HG02798 (cell line): ENCODE results near the gene MUC5AC.
"Not testable (repeated sequence)": the region's sequence is repeated elsewhere in the genome, so short reads cannot be mapped to it uniquely, and the experiment has no call there.

Source experiments
- ATAC-seq: cut with Tn5 transposase; IDR thresholded peaks from one replicate; pipeline ENCODE4 v1.9.1; 2021; ENCODE audit warnings: mild to moderate bottlenecking; ENCODE audit not compliant: unreplicated experiment, poor library complexity

Gene MUC5AC

GRCh38 chr11:1160231-1161101 is 2.7 kb downstream of the MUC5AC start:
- no peak for ATAC-seq

- no peak for ATAC-seq
Measured at GRCh38 chr11:1161410-1162137, 3.8 kb downstream of the MUC5AC start.

- no peak for ATAC-seq
Measured at GRCh38 chr11:1162138-1162475, 4.4 kb downstream of the MUC5AC start.

GRCh38 chr11:1162491-1163311 is 4.9 kb downstream of the MUC5AC start:
- ATAC-seq, result no peak

GRCh38 chr11:1163321-1163910 is 5.7 kb downstream of the MUC5AC start:
- ATAC-seq, result no peak

GRCh38 chr11:1163911-1164735 is 6.4 kb downstream of the MUC5AC start:
- no peak for ATAC-seq

- not testable (repeated sequence) for ATAC-seq
Measured at GRCh38 chr11:1164779-1165255, 7.1 kb downstream of the MUC5AC start.

GRCh38 chr11:1165256-1166041 is 7.7 kb downstream of the MUC5AC start:
- ATAC-seq, result no peak

GRCh38 chr11:1167256-1167655 is 9.5 kb downstream of the MUC5AC start:
- ATAC-seq, result no peak

GRCh38 chr11:1167751-1168231 is 10.0 kb downstream of the MUC5AC start:
- ATAC-seq, result no peak

- no peak for ATAC-seq
Measured at GRCh38 chr11:1168256-1168655, 10.5 kb downstream of the MUC5AC start.

GRCh38 chr11:1168721-1169161 is 11.0 kb downstream of the MUC5AC start:
- no peak for ATAC-seq

- no peak for ATAC-seq
Measured at GRCh38 chr11:1171223-1171984, 13.7 kb downstream of the MUC5AC start.

GRCh38 chr11:1171985-1172728 is 14.4 kb downstream of the MUC5AC start:
- ATAC-seq, result no peak

GRCh38 chr11:1172729-1173117 is 15.0 kb downstream of the MUC5AC start:
- no peak for ATAC-seq

GRCh38 chr11:1173396-1173795 is 15.6 kb downstream of the MUC5AC start:
- not testable (repeated sequence) for ATAC-seq
